Common myeloid progenitor, CD34-positive (primary cell): ENCODE results near the gene CROCC.
"Not testable (repeated sequence)": the region's sequence is repeated elsewhere in the genome, so short reads cannot be mapped to it uniquely, and the experiment has no call there.

Source experiments
- CTCF ChIA-PET: fragments of 350-600 bp; sonication (Branson Sonifier 250); formaldehyde crosslinking; loops from one replicate; lab custom pipeline; 2021; ENCODE audit warnings: antibody characterized with exemption; lab: Charles Lee
- POLR2A ChIA-PET: fragments of 350-600 bp; sonication (Branson Sonifier 250); formaldehyde crosslinking; loops from one replicate; lab custom pipeline; 2021; ENCODE audit warnings: antibody characterized with exemption; lab: Charles Lee
- DNase-seq, 3 donors: peaks; one replicate each; pipeline versions ENCODE4 v3.0.0 to v3.0.0-alpha.2; 2013
- H3K27ac ChIP-seq, 2 experiments: 1 replicate in 1 of 2; 2 replicates in 1 of 2; pipeline ENCODE4 v1.7.0; 2013; ENCODE audit warnings: inconsistent platforms in 2 of 2, low read length in 2 of 2, mild to moderate bottlenecking in 2 of 2, low read depth in 1 of 2, moderate library complexity in 1 of 2; ENCODE audit not compliant: severe bottlenecking in 2 of 2, insufficient read depth in 1 of 2, poor library complexity in 1 of 2
- H3K27me3 ChIP-seq, 5 experiments: replicated peaks in 2 of 5; 1 replicate in 3 of 5; 2 replicates in 2 of 5; pipeline versions ENCODE4 v1.6.1 to v1.7.0; 2013; ENCODE audit warnings: low read length in 4 of 5, mild to moderate bottlenecking in 2 of 5, moderate library complexity in 2 of 5, inconsistent platforms in 1 of 5; ENCODE audit not compliant: insufficient read depth in 5 of 5, control insufficient read depth in 4 of 5
- H3K36me3 ChIP-seq, 4 experiments: 1 replicate in 2 of 4; 2 replicates in 2 of 4; pipeline versions ENCODE4 v1.6.1 to v1.7.0; 2013; ENCODE audit warnings: low read length in 3 of 4, control low read depth in 1 of 4, mild to moderate bottlenecking in 1 of 4; ENCODE audit not compliant: control insufficient read depth in 4 of 4, insufficient read depth in 4 of 4
- H3K4me1 ChIP-seq, 4 experiments: 1 replicate in 3 of 4; 2 replicates in 1 of 4; pipeline versions ENCODE4 v1.6.1 to v1.7.1; 2013; ENCODE audit warnings: low read length in 3 of 4, mild to moderate bottlenecking in 3 of 4, control low read depth in 1 of 4, inconsistent platforms in 1 of 4, moderate library complexity in 1 of 4; ENCODE audit not compliant: control insufficient read depth in 4 of 4, insufficient read depth in 4 of 4; ENCODE audit errors: control extremely low read depth in 1 of 4
- H3K4me3 ChIP-seq, 7 experiments: 1 replicate in 4 of 7; 2 replicates in 3 of 7; pipeline versions ENCODE4 v1.5.1 to v1.7.0; 2013; ENCODE audit warnings: mild to moderate bottlenecking in 7 of 7, low read length in 6 of 7, moderate library complexity in 6 of 7, inconsistent platforms in 2 of 7, low read depth in 2 of 7, control low read depth in 1 of 7; ENCODE audit not compliant: insufficient read depth in 4 of 7, control insufficient read depth in 1 of 7; ENCODE audit errors: extremely low read depth in 1 of 7
- H3K9me3 ChIP-seq, 5 experiments: 1 replicate in 4 of 5; 2 replicates in 1 of 5; pipeline versions ENCODE4 v1.6.1 to v1.7.1; 2013; ENCODE audit warnings: low read length in 4 of 5, mild to moderate bottlenecking in 2 of 5, inconsistent platforms in 1 of 5, low read depth in 1 of 5, moderate library complexity in 1 of 5; ENCODE audit not compliant: control insufficient read depth in 4 of 5, insufficient read depth in 2 of 5; ENCODE audit errors: control extremely low read depth in 1 of 5
- WGBS: methylation state at CpG from one replicate; pipeline ENCODE4 v1.1.5; 2013; ENCODE audit not compliant: insufficient coverage; 5-methylcytosine and 5-hydroxymethylcytosine counted together

The CROCC gene

DNA sequence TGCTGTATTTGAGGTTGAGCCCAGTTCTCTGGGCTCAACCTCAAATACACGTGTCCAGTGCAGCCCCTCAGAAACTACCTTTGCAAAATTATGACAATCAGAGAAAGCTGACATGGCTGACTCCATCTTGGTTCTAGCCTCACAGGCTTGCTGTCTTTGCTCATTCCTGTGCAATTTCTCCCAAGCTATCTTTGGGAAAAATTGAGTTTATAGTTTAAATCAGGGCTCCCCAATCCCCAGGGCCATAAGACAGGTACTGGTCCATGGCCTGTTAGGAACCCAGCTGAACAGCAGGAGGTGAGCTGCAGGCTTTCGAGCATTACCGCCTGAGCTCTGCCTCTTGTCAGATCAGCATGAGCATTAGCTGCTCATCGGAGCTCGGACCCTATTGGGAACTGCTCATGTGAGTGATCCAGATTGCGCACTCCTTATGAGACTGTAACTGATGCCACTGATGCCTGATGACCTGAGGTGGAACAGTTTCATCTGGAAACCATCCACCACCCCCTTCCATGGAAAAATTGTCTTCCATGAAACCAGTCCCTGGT, 28.7 kb upstream of the CROCC start:
- 62% methylated on average over 3 of the region's 6 CpGs for WGBS

DNA sequence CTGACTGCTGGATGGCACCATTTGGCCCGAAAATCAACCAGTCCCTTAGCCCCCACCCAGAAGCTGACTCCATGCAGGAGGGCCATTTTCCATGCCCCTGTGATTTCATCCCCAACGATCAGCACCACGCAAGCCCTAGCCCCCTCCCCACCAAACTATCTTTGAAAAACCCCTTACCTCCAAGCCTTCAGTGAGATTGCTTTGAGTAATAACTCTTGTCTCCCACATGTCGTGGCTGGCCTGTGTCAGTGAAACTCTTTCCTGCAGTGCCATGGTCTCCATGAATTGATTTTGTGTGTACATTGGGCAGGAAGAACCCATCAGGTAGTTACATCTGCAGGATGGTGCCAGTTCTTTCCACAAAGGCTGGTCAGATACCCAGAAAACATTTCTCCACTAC, 27.9 kb upstream of the CROCC start:
- H3K36me3 ChIP-seq, DNase-seq, H3K9me3 ChIP-seq, H3K27me3 ChIP-seq, POLR2A ChIA-PET, CTCF ChIA-PET, H3K4me3 ChIP-seq, H3K27ac ChIP-seq: not testable (repeated sequence)
- peaks cover 0 to 19% (median 17%) of the 10 kb centered on the region in 4 experiments for H3K4me1 ChIP-seq
- 74% methylated on average over 4 of the region's 4 CpGs for WGBS

More for the DNA sequence above, 28.7 kb upstream of the CROCC start:
- peaks cover 0 to 22% (median 18%) of the 10 kb centered on the region in 4 experiments for H3K4me1 ChIP-seq
- POLR2A ChIA-PET, H3K9me3 ChIP-seq, H3K36me3 ChIP-seq, H3K4me3 ChIP-seq, H3K27ac ChIP-seq, DNase-seq, H3K27me3 ChIP-seq: not testable (repeated sequence)
- CTCF ChIA-PET = interaction anchor here (1.1 kb wide), 1 partner anchor 19 kb away, joined by 3 read pairs; no protein-coding TSS in a partner anchor

DNA sequence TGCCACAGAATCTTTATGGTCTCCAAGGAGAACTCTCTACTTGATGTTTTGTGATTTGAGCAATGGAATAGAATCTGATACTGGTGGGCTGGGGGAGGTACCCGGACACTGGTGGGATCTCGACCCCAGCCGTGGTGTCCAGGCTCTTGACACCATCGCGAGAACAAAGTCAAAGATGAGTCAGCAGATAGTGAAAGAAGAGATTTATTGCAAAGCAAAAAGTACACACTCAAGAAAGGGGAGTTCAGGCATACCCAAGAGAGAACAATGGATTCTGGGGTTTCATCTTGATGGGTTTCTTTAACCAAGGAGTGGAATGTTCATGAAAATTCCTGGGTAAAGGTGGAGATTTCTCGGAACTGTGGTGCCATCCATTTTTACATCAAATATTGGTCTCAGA, 27.4 kb upstream of the CROCC start:
- CTCF ChIA-PET, H3K36me3 ChIP-seq, POLR2A ChIA-PET, H3K27me3 ChIP-seq, DNase-seq, H3K4me3 ChIP-seq, H3K9me3 ChIP-seq, H3K27ac ChIP-seq: not testable (repeated sequence)
- peaks cover 0 to 14% (median 14%) of the 10 kb centered on the region in 4 experiments for H3K4me1 ChIP-seq
- WGBS = 100% methylated on average over 3 of the region's 6 CpGs

DNA sequence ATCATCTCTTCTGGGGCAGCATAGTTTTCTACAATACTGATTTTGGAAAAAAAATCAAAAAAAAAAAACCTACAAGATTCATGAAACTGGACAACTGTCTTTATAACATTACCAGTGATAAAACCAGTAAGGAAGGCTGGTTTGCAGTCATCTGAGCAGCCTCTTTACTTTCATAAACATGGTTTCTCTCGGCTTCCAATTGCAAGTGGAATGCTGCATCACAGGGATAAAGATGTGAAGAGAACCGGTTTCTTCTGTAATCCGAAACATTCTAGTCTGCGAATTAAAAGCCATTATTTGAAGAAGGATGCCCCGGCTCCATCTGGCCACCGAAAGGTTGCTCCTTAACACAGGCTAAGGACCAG, 26.5 kb upstream of the CROCC start:
- DNase-seq, CTCF ChIA-PET, H3K27me3 ChIP-seq, H3K9me3 ChIP-seq, H3K36me3 ChIP-seq: not testable (repeated sequence)
- Histone ChIP-seq H3K4me1 (peaks cover 0 to 10% (median 8%) of the 10 kb centered on the region in 4 experiments), H3K27ac (peak overlapping the region in 1 of 2 experiments; percentile 99), H3K4me3 (peak overlapping the region in 6 of 7 experiments; percentile 48 to 75 (median 59))
- POLR2A ChIA-PET = interaction anchor here (1.6 to 2.5 kb wide), 2 partner anchors 10 to 382 kb away, joined by 9 to 30 read pairs; partner anchors contain the start of gene RNU1-1
- WGBS = no CpG with 5 or more reads among the region's 6 CpGs

DNA sequence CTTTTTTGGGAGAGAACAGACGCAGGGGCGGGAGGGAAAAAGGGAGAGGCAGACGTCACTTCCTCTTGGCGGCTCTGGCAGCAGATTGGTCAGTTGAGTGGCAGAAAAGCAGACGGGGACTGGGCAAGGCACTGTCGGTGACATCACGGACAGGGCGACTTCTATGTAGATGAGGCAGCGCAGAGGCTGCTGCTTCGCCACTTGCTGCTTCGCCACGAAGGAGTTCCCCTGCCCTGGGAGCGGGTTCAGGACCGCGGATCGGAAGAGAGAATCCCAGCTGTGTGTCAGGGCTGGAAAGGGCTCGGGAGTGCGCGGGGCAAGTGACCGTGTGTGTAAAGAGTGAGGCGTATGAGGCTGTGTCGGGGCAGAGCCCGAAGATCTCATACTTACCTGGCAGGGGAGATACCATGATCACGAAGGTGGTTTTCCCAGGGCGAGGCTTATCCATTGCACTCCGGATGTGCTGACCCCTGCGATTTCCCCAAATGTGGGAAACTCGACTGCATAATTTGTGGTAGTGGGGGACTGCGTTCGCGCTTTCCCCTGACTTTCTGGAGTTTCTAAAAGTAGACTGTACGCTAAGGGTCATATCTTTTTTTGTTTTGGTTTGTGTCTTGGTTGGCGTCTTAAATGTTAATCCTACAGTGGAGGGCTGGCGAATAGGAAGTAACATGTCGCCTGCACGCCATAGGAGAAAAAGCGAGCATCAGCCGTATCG, 26.0 kb upstream of the CROCC start, which contains the start of gene RNU1-2:
Gene RNU1-2, plus strand, starts transcription at position 383 of the 718 bp plus-strand sequence.
- CTCF ChIA-PET = not testable (repeated sequence)
- no CpG with 5 or more reads among the region's 39 CpGs for WGBS

DNA sequence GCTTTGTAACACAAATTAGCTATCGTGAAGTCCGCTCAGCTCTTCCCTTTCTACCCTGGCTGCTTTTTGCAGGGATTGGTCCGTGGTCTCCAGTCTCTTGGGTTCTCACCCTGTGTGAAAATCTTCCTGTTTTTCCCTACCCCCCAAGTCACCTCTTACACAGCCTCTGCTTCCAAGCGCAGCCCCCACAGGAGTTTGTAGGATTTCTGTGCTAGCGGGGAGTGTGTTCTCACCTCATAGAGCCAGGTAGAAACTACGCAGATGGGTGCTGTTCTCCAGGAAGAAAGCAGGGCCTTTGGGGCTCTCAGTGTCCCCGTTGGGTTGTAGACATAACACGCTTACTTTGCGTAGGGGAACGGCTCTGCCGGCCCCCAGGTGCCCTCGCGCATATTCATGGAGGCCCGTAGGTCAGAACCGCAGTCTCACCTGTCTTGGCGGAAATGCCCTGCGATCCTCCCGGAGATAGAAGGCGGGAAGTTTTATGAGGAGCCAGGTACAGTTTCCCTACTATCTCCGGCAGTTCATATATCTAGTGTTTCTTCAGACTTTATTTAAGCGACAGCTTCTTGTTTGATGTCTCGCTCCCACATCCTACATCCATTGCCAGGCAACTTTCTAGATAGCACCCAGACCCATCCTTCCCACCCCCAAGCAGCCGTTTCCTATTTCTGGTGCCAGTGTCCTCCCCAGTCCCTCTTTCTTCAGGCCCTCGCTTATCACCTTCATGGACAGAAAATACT, 25.2 kb upstream of the CROCC start:
- H3K27me3 ChIP-seq, H3K36me3 ChIP-seq, CTCF ChIA-PET, H3K9me3 ChIP-seq: not testable (repeated sequence)
- DNase-seq = peak; percentile 62 to 84 (median 69)
- peaks cover 0 to 20% (median 14%) of the 10 kb centered on the region in 4 experiments for H3K4me1 ChIP-seq
- H3K4me3 ChIP-seq = peak overlapping the region in 6 of 7 experiments; percentile 13 to 64 (median 48)
- POLR2A ChIA-PET = interaction anchor here (0.7 to 2.5 kb wide), 4 partner anchors 8 to 383 kb away, joined by 3 to 30 read pairs (median 6); partner anchors contain the start of gene RNU1-1
- peak overlapping the region in 1 of 2 experiments; percentile 77 for H3K27ac ChIP-seq
- WGBS = 43% methylated on average over 19 of the region's 24 CpGs

More for the DNA sequence above, 26.0 kb upstream of the CROCC start, which contains the start of gene RNU1-2:
- H3K4me1 ChIP-seq = peaks cover 0 to 13% (median 8%) of the 10 kb centered on the region in 4 experiments
- H3K4me3 ChIP-seq = peak within 1 kb of the TSS; percentile 27 to 75 (median 57)
- H3K27ac ChIP-seq = peak within 1 kb of the TSS; percentile 91 to 99
- POLR2A ChIA-PET = interaction anchor here (0.7 to 2.5 kb wide), 4 partner anchors 9 to 382 kb away, joined by 3 to 30 read pairs (median 6); partner anchors contain the start of gene RNU1-1
- not testable (repeated sequence) for H3K36me3 ChIP-seq, H3K27me3 ChIP-seq, H3K9me3 ChIP-seq
- peak; percentile 95 to 100 (median 98) for DNase-seq
